ENCODE measurements around the gene INSIG2. TPM values are rescaled to one million over a fixed set of nuclear protein-coding genes. Genes with fewer than 3 reads are reported as not detected.

The INSIG2 gene
- total RNA-seq, 1 experiment from 2014 or later, result 8.7 TPM

GRCh38 chr2:118052474-118052873 is 35.8 kb upstream of the INSIG2 start:
- H3K79me1 ChIP-seq (ENCODE audit: insufficient read depth, low read depth, low read length, poor library complexity, severe bottlenecking), result no peaks in the 10 kb centered on the region
- H4K5ac ChIP-seq (ENCODE audit: insufficient read length, low read depth, low read length), result no peak overlapping the region
- H3K4me1 ChIP-seq (ENCODE audit: insufficient read depth, low read length), result no peaks in the 10 kb centered on the region
- no peak overlapping the region for H2BK20ac ChIP-seq (ENCODE audit: low read depth, low read length, poor library complexity, severe bottlenecking)
- no peak overlapping the region for H4K91ac ChIP-seq (ENCODE audit: insufficient read length, low read depth, low read length)
- no peaks in the 10 kb centered on the region for H3K23me2 ChIP-seq (ENCODE audit: insufficient read length, low read depth, low read length, poor library complexity, severe bottlenecking)
- Mint-ChIP-seq H3K4me3 (no peak overlapping the region), H3K4me1 (peaks cover 5 to 11% of the 10 kb centered on the region in 2 experiments), H3K36me3 (ENCODE audit: insufficient read depth in 1 of 3, low read depth in 3 of 3) (no peaks in the 10 kb centered on the region), H3K27ac (no peak overlapping the region), H3K27me3 (ENCODE audit: low read depth) (peaks cover 4% of the 10 kb centered on the region; the same call in 1 of the 2 replicates), H3K9me3 (no peaks in the 10 kb centered on the region)
- H4K20me1 ChIP-seq (ENCODE audit: control insufficient read depth, insufficient read depth, insufficient read length), result no peaks in the 10 kb centered on the region
- no peak overlapping the region for H3K9ac ChIP-seq (ENCODE audit: extremely low read depth, insufficient read length, low read length)
- no peak overlapping the region for H3K23ac ChIP-seq (ENCODE audit: insufficient read length, low read depth, low read length)
- no peak overlapping the region for H2BK15ac ChIP-seq (ENCODE audit: low read depth, low read length)
- no peak overlapping the region for H2AK5ac ChIP-seq (ENCODE audit: insufficient read length, low read length)
- H3K9me3 ChIP-seq (ENCODE audit: control insufficient read depth, low read depth, low read length), result no peaks in the 10 kb centered on the region
- H3K79me2 ChIP-seq (ENCODE audit: insufficient read depth, low read length), result no peaks in the 10 kb centered on the region
- H3K27me3 ChIP-seq (ENCODE audit: insufficient read depth, low read length), result no peaks in the 10 kb centered on the region
- no peak for DNase-seq
- H2BK12ac ChIP-seq (ENCODE audit: insufficient read length, low read depth, low read length), result no peak overlapping the region
- H3K4me2 ChIP-seq (ENCODE audit: insufficient read depth, insufficient read length, low read length), result no peak overlapping the region
- H2BK5ac ChIP-seq (ENCODE audit: insufficient read length, low read length), result no peak overlapping the region
- no peak overlapping the region for H3K27ac ChIP-seq (ENCODE audit: insufficient read length, low read depth, low read length)
- no peak overlapping the region for H3K4ac ChIP-seq (ENCODE audit: low read depth, low read length)
- no peak overlapping the region for H3K14ac ChIP-seq (ENCODE audit: insufficient read depth, low read length)
- no peak overlapping the region for H3T11ph ChIP-seq (ENCODE audit: low read length)
- H3K56ac ChIP-seq (ENCODE audit: insufficient read length, low read depth, low read length), result no peak overlapping the region
- no peak overlapping the region for H2AFZ ChIP-seq (ENCODE audit: low read length)
- no peak for TF ChIP-seq CTCF (conservative IDR thresholded peaks at IDR 0.05)
- no peak overlapping the region for H2BK120ac ChIP-seq (ENCODE audit: low read depth, low read length, poor library complexity, severe bottlenecking)
- WGBS (ENCODE audit: extremely low coverage, insufficient read length, low lambda C conversion rate), result no CpG with 5 or more reads among the region's 2 CpGs
- no peak overlapping the region for H4K8ac ChIP-seq (replicated peaks; ENCODE audit: insufficient read length, low read depth, low read length)
- H3K18ac ChIP-seq (ENCODE audit: insufficient read length, low read depth, low read length), result no peak overlapping the region

All from H9 (cell line).